DOHH2 (cell line): ENCODE data around the gene CLIC5.

Experiments
- H3F3A ChIP-seq: fragments of 200-600 bp; sonication (generic), shearing (Covaris generic); 2 replicates; pipeline ENCODE4 v1.6.0; 2016; ENCODE audit warnings: antibody characterized with exemption, mild to moderate bottlenecking; ENCODE audit not compliant: control insufficient read depth, insufficient read depth
- H3K27ac ChIP-seq: fragments of 200-600 bp; sonication (generic); 2 replicates; pipeline ENCODE4 v1.5.1; 2014; ENCODE audit warnings: low read depth, mild to moderate bottlenecking, low read length, moderate library complexity
- H3K27me3 ChIP-seq: fragments of 200-600 bp; sonication (generic); 2 replicates; pipeline ENCODE4 v1.6.1; 2014; ENCODE audit warnings: mild to moderate bottlenecking, low read length, mixed read lengths; ENCODE audit not compliant: control insufficient read depth
- H3K36me3 ChIP-seq: fragments of 200-600 bp; sonication (generic); 2 replicates; pipeline ENCODE4 v1.6.1; 2014; ENCODE audit warnings: mild to moderate bottlenecking, low read length, moderate library complexity, mixed read lengths; ENCODE audit not compliant: control insufficient read depth
- H3K4me1 ChIP-seq: fragments of 200-600 bp; sonication (generic); 2 replicates; pipeline ENCODE4 v1.6.1; 2014; ENCODE audit warnings: mild to moderate bottlenecking, low read length, mixed read lengths; ENCODE audit not compliant: control insufficient read depth
- H3K4me2 ChIP-seq: fragments of 200-600 bp; sonication (generic); 2 replicates; pipeline ENCODE4 v1.6.0; 2014; ENCODE audit warnings: mild to moderate bottlenecking, low read length, moderate library complexity
- H3K4me3 ChIP-seq: fragments of 200-600 bp; sonication (generic); 2 replicates; pipeline ENCODE4 v1.5.1; 2014; ENCODE audit warnings: mild to moderate bottlenecking, low read length, mixed read lengths
- H3K79me2 ChIP-seq: fragments of 200-600 bp; sonication (generic); 2 replicates; pipeline ENCODE4 v1.6.1; 2014; ENCODE audit warnings: mild to moderate bottlenecking, low read length, mixed read lengths; ENCODE audit not compliant: control insufficient read depth
- H3K9me2 ChIP-seq: fragments of 200-600 bp; sonication (generic); replicated peaks from 2 replicates; pipeline ENCODE4 v1.6.1; 2014; ENCODE audit warnings: mild to moderate bottlenecking, low read length, mixed read lengths; ENCODE audit not compliant: control insufficient read depth
- H3K9me3 ChIP-seq: fragments of 200-600 bp; sonication (generic); 2 replicates; pipeline ENCODE4 v1.6.1; 2014; ENCODE audit warnings: antibody characterized with exemption, low read length, mixed read lengths; ENCODE audit not compliant: control insufficient read depth, insufficient read depth
- H4K20me1 ChIP-seq: fragments of 200-600 bp; sonication (generic); 2 replicates; pipeline ENCODE4 v1.6.0; 2014; ENCODE audit warnings: low read depth, mild to moderate bottlenecking, antibody characterized with exemption, low read length, moderate library complexity; ENCODE audit not compliant: control insufficient read depth, insufficient read depth
- CTCF ChIP-seq: fragments of 200-600 bp; sonication (generic); IDR thresholded peaks from one replicate; pipeline ENCODE4 v1.5.1; 2014; ENCODE audit warnings: antibody characterized with exemption, mild to moderate bottlenecking, low read depth, low read length; ENCODE audit not compliant: poor library complexity, severe bottlenecking
- EZH2phosphoT487 ChIP-seq: fragments of 200-600 bp; sonication (generic); IDR thresholded peaks from 2 replicates; pipeline ENCODE4 v1.6.1; 2017; ENCODE audit warnings: borderline replicate concordance, mild to moderate bottlenecking, antibody characterized with exemption, low read length, moderate library complexity, mixed read lengths

The CLIC5 gene

GRCh38 chr6:46039646-46040045, 24.0 kb upstream of the CLIC5 start:
- Histone ChIP-seq H4K20me1 (no peaks in the 10 kb centered on the region), H3K4me2 (no peak overlapping the region)

GRCh38 chr6:46036911-46037310, 21.3 kb upstream of the CLIC5 start:
- no peak for TF ChIP-seq EZH2phosphoT487
- TF ChIP-seq CTCF: no peak
- H3K27ac ChIP-seq: no peak overlapping the region
- no peaks in the 10 kb centered on the region for H3K9me2 ChIP-seq
- H3K79me2 ChIP-seq: no peaks in the 10 kb centered on the region
- no peaks in the 10 kb centered on the region for H3K27me3 ChIP-seq
- H3K36me3 ChIP-seq: no peaks in the 10 kb centered on the region
- no peak overlapping the region for H3K4me3 ChIP-seq
- H3K9me3 ChIP-seq: no peaks in the 10 kb centered on the region
- H4K20me1 ChIP-seq: no peaks in the 10 kb centered on the region
- H3K4me2 ChIP-seq: no peak overlapping the region
- H3K4me1 ChIP-seq: no peaks in the 10 kb centered on the region
- H3F3A ChIP-seq: no peaks in the 10 kb centered on the region

More at GRCh38 chr6:46039646-46040045, 24.0 kb upstream of the CLIC5 start:
- no peaks in the 10 kb centered on the region for H3K79me2 ChIP-seq
- no peaks in the 10 kb centered on the region for H3K9me2 ChIP-seq
- no peaks in the 10 kb centered on the region for H3K9me3 ChIP-seq
- no peaks in the 10 kb centered on the region for H3K27me3 ChIP-seq
- no peak overlapping the region for H3K4me3 ChIP-seq
- H3K4me1 ChIP-seq: no peaks in the 10 kb centered on the region
- TF ChIP-seq CTCF (no peak), EZH2phosphoT487 (no peak)
- H3K27ac ChIP-seq: no peak overlapping the region
- no peaks in the 10 kb centered on the region for H3F3A ChIP-seq
- H3K36me3 ChIP-seq: no peaks in the 10 kb centered on the region

GRCh38 chr6:46035242-46035641, 19.6 kb upstream of the CLIC5 start:
- Histone ChIP-seq H3K4me1 (no peaks in the 10 kb centered on the region), H4K20me1 (no peaks in the 10 kb centered on the region), H3K36me3 (no peaks in the 10 kb centered on the region), H3K4me3 (no peak overlapping the region), H3K4me2 (no peak overlapping the region), H3K27ac (no peak overlapping the region), H3K9me2 (no peaks in the 10 kb centered on the region), H3F3A (no peaks in the 10 kb centered on the region), H3K79me2 (no peaks in the 10 kb centered on the region), H3K27me3 (no peaks in the 10 kb centered on the region), H3K9me3 (no peaks in the 10 kb centered on the region)
- TF ChIP-seq EZH2phosphoT487: no peak
- no peak for TF ChIP-seq CTCF
